ENCODE data around the gene USP32. TPM values are rescaled to one million over a fixed set of nuclear protein-coding genes. Genes with fewer than 3 reads are reported as not detected.
A peak's percentile ranks its signal among the peaks of the same experiment; 100 is the strongest.
"Not testable (repeated sequence)": the region's sequence is repeated elsewhere in the genome, so short reads cannot be mapped to it uniquely, and the experiment has no call there.

USP32 gene
- total RNA-seq, 4 donors from 2014 or later = 29.1 to 74.1 (median 42.5) TPM

GRCh38 chr17:60390925-60391470 is 935 bp downstream of the USP32 start:
- Histone ChIP-seq H3K36me3 (no peaks in the 10 kb centered on the region), H3K4me3 (peak overlapping the region; percentile 82 to 100 (median 85)), H3K4me1 (peaks cover 12 to 85% (median 30%) of the 10 kb centered on the region in 3 donors), H3K27me3 (no peaks in the 10 kb centered on the region), H3K9me3 (no peaks in the 10 kb centered on the region), H3K27ac (peak overlapping the region; percentile 93 to 100 (median 96))
- DNase-seq = no peak
- 4 to 7% methylated on average over 8 to 11 of the region's 15 CpGs for WGBS, 2 donors
- TF ChIP-seq CTCF (IDR thresholded peaks at IDR 0.05) (no peak), POLR2A (IDR thresholded peaks at IDR 0.05) (no peak)
- intact Hi-C loops (cut with DNase I) = no loop called here

- Histone ChIP-seq H3K9me3 (no peaks in the 10 kb centered on the region), H3K36me3 (no peaks in the 10 kb centered on the region), H3K27me3 (no peaks in the 10 kb centered on the region), H3K4me3 (peak overlapping the region in 2 of 4 donors; percentile 82 to 88), H3K4me1 (peaks cover 12 to 85% (median 30%) of the 10 kb centered on the region in 3 donors), H3K27ac (peak overlapping the region; percentile 93 to 100 (median 96))
- DNase-seq = no peak
- intact Hi-C loops (cut with DNase I) = no loop called here
- WGBS, 2 donors = 17 to 19% methylated on average over 2 of the region's 2 CpGs
- TF ChIP-seq POLR2A (IDR thresholded peaks at IDR 0.05) = no peak
- no peak for TF ChIP-seq CTCF (IDR thresholded peaks at IDR 0.05)
These were observed 1.7 kb downstream of the USP32 start for GRCh38 chr17:60390186-60390585.

GRCh38 chr17:60388742-60389141 is 3.2 kb downstream of the USP32 start:
- Histone ChIP-seq H3K36me3 (no peaks in the 10 kb centered on the region), H3K4me1 (peaks cover 12 to 79% (median 27%) of the 10 kb centered on the region in 3 donors), H3K9me3 (no peaks in the 10 kb centered on the region), H3K27me3 (no peaks in the 10 kb centered on the region), H3K4me3 (no peak overlapping the region), H3K27ac (no peak overlapping the region)
- TF ChIP-seq POLR2A (IDR thresholded peaks at IDR 0.05) = no peak
- DNase-seq = no peak
- intact Hi-C loops (cut with DNase I) = no loop called here
- 61 to 64% methylated on average over 3 of the region's 3 CpGs for WGBS, 2 donors

GRCh38 chr17:60387666-60388065 is 4.3 kb downstream of the USP32 start:
- no peak overlapping the region for H3K4me3 ChIP-seq
- H3K27ac ChIP-seq = no peak overlapping the region
- H3K36me3 ChIP-seq = no peaks in the 10 kb centered on the region
- no peaks in the 10 kb centered on the region for H3K27me3 ChIP-seq
- 80 to 94% methylated on average over 3 of the region's 3 CpGs for WGBS, 2 donors
- H3K4me1 ChIP-seq = peaks cover 12 to 69% (median 19%) of the 10 kb centered on the region in 3 donors
- H3K9me3 ChIP-seq = no peaks in the 10 kb centered on the region
- no peak for DNase-seq
- no peak for TF ChIP-seq POLR2A (IDR thresholded peaks at IDR 0.05)
- TF ChIP-seq CTCF (IDR thresholded peaks at IDR 0.05) = no peak
- intact Hi-C loops (cut with DNase I) = no loop called here

- H3K4me3 ChIP-seq = no peak overlapping the region
- peaks cover 12 to 69% (median 19%) of the 10 kb centered on the region in 3 donors for H3K4me1 ChIP-seq
- no peak overlapping the region for H3K27ac ChIP-seq
- WGBS, 2 donors = 58% methylated on average over 4 of the region's 4 CpGs
- H3K9me3 ChIP-seq = no peaks in the 10 kb centered on the region
- H3K36me3 ChIP-seq = peaks cover 0 to 5% (median 0%) of the 10 kb centered on the region in 3 donors
- DNase-seq = no peak
- H3K27me3 ChIP-seq = no peaks in the 10 kb centered on the region
- intact Hi-C loops (cut with DNase I) = no loop called here
- TF ChIP-seq POLR2A (IDR thresholded peaks at IDR 0.05) = no peak
- TF ChIP-seq CTCF (IDR thresholded peaks at IDR 0.05) = no peak
These were observed 5.5 kb downstream of the USP32 start for GRCh38 chr17:60386147-60387058.

GRCh38 chr17:60384921-60385320 is 7.0 kb downstream of the USP32 start:
- H3K36me3 ChIP-seq; intact Hi-C loops (cut with DNase I); DNase-seq; H3K9me3 ChIP-seq; H3K27ac ChIP-seq; H3K27me3 ChIP-seq; H3K4me3 ChIP-seq: not testable (repeated sequence)
- peaks cover 3 to 56% (median 12%) of the 10 kb centered on the region in 3 donors for H3K4me1 ChIP-seq
- WGBS, 2 donors = 90 to 93% methylated on average over 5 to 7 of the region's 7 CpGs
